Testis (tissue), 2 donors: Measurements from ENCODE around the gene AATK.

Source experiments
- POLR2A ChIP-seq: fragments of 450-650 bp; IDR thresholded peaks from one replicate; pipeline ENCODE4 v1.6.1; 2017; ENCODE audit warnings: antibody characterized with exemption, mild to moderate bottlenecking, moderate library complexity
- TF ChIP-seq, protein P1 (sequence below), 3 experiments: fragments of 450-650 bp in 2 of 3; fragments of 200-600 bp in 1 of 3; sonication (generic) in 1 of 3; IDR thresholded peaks; one replicate each; pipeline ENCODE4 v1.5.1; 2016 to 2019; ENCODE audit warnings: antibody characterized with exemption in 3 of 3, mild to moderate bottlenecking in 2 of 3, moderate library complexity in 1 of 3

DNA sequence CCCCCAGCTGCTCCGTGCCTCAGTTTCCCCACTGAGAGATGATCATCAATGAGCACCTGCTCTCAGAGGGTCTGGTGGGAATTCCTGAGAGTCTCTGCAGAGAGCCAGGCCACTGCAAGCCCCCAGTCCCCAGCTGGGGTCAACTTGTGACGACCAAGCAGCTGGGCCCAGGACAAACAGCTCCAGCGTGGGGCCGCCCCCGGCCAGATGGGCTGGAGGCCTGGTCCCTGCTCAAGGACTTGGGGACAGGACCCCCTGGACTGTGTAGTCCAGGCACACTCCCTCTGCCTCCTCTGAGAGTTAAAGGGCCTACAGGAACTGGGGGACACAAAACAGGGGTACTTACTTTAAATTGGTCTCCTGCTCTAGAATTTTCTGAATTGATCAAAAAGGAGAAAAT is 16.6 kb upstream of the AATK start:
- TF ChIP-seq, protein P1, sequence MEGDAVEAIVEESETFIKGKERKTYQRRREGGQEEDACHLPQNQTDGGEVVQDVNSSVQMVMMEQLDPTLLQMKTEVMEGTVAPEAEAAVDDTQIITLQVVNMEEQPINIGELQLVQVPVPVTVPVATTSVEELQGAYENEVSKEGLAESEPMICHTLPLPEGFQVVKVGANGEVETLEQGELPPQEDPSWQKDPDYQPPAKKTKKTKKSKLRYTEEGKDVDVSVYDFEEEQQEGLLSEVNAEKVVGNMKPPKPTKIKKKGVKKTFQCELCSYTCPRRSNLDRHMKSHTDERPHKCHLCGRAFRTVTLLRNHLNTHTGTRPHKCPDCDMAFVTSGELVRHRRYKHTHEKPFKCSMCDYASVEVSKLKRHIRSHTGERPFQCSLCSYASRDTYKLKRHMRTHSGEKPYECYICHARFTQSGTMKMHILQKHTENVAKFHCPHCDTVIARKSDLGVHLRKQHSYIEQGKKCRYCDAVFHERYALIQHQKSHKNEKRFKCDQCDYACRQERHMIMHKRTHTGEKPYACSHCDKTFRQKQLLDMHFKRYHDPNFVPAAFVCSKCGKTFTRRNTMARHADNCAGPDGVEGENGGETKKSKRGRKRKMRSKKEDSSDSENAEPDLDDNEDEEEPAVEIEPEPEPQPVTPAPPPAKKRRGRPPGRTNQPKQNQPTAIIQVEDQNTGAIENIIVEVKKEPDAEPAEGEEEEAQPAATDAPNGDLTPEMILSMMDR (IDR thresholded peaks at IDR 0.05), result no peak
- no peak for TF ChIP-seq POLR2A
